Muscle layer of colon (tissue), 2 donors: Measurements from ENCODE around the gene APCS.

ENCODE experiments used
- H3K27ac ChIP-seq: one replicate; pipeline ENCODE4 v1.7.0; 2013; ENCODE audit warnings: low read depth, mild to moderate bottlenecking, low read length, moderate library complexity
- H3K27me3 ChIP-seq, 2 donors: one replicate each; pipeline ENCODE4 v1.7.0; 2013; ENCODE audit warnings: low read length in 2 of 2, mild to moderate bottlenecking in 2 of 2; ENCODE audit not compliant: insufficient read depth in 2 of 2, control insufficient read depth in 1 of 2
- H3K36me3 ChIP-seq: one replicate; pipeline ENCODE4 v1.7.0; 2013; ENCODE audit warnings: mild to moderate bottlenecking, low read length; ENCODE audit not compliant: insufficient read depth
- H3K4me1 ChIP-seq: one replicate; pipeline ENCODE4 v1.7.0; 2013; ENCODE audit warnings: mild to moderate bottlenecking, low read length; ENCODE audit not compliant: insufficient read depth
- H3K4me3 ChIP-seq, 2 donors: one replicate each; pipeline ENCODE4 v1.7.0; 2013; ENCODE audit warnings: low read length in 2 of 2, low read depth in 1 of 2, mild to moderate bottlenecking in 1 of 2, moderate library complexity in 1 of 2
- H3K9ac ChIP-seq: one replicate; pipeline ENCODE4 v1.7.0; 2013; ENCODE audit warnings: low read length
- H3K9me3 ChIP-seq: one replicate; pipeline ENCODE4 v1.7.0; 2013; ENCODE audit warnings: mild to moderate bottlenecking, low read length
- donor health status: abdominal sarcoma.
- donor health status: Adenocarcinoma of cecum.

APCS gene

GRCh38 chr1:159591981-159592380 is 4.4 kb downstream of the APCS start:
- Histone ChIP-seq H3K4me3 (no peak overlapping the region), H3K9me3 (no peaks in the 10 kb centered on the region), H3K9ac (no peak overlapping the region), H3K36me3 (no peaks in the 10 kb centered on the region), H3K4me1 (no peaks in the 10 kb centered on the region), H3K27ac (no peak overlapping the region), H3K27me3 (no peaks in the 10 kb centered on the region)

DNA sequence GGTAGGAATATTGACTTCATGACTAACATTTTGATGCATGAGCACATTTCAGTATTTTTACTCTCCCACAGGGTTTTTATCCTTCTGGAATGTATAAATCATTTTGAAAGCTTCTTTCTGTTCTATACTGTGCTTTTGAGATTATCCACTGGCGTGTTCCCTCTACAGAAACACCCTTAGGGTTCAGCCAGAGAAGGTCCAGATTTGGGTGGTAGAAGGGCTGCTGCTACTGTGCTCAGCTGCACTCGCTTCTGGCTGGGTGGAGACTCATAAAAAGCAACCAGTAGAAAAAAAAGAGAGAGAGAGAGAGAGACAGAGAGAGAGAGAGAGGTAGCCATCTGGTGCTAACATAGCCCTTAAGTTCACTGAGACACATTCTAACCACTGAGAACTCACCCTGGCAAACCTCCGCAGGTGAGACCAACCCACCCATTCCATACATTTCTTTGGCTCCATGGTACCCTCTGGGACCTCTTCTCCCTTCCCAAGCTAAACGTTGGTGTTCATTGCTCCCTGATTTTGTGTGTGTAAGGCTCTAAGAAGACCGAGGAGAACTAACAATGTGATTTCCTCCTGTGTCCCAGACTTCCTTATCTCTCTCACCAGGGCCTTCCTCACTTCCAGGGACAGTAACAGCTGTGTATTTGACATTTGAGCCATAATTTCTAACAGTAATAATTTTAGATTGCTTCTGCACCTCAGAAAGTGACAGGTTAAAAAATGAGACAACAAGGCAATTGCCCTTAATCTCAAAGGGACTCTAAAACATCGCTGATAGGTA is 7.2 kb downstream of the APCS start:
- no peak overlapping the region for H3K27ac ChIP-seq
- H3K36me3 ChIP-seq, result no peaks in the 10 kb centered on the region
- no peak overlapping the region for H3K4me3 ChIP-seq
- H3K9ac ChIP-seq, result no peak overlapping the region
- H3K27me3 ChIP-seq, result no peaks in the 10 kb centered on the region
- H3K9me3 ChIP-seq, result no peaks in the 10 kb centered on the region
- no peaks in the 10 kb centered on the region for H3K4me1 ChIP-seq

DNA sequence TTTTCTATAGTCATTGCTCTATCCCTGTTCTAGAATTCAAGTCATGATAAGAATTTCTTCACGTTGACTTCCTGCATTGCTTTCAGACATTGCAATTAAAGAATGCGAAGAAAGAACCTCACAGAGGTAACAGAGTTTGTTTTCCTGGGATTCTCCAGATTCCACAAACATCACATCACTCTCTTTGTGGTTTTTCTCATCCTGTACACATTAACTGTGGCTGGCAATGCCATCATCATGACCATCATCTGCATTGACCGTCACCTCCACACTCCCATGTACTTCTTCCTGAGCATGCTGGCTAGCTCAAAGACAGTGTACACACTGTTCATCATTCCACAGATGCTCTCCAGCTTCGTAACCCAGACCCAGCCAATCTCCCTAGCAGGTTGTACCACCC is 10.6 kb downstream of the APCS start:
- H3K36me3 ChIP-seq, result no peaks in the 10 kb centered on the region

DNA sequence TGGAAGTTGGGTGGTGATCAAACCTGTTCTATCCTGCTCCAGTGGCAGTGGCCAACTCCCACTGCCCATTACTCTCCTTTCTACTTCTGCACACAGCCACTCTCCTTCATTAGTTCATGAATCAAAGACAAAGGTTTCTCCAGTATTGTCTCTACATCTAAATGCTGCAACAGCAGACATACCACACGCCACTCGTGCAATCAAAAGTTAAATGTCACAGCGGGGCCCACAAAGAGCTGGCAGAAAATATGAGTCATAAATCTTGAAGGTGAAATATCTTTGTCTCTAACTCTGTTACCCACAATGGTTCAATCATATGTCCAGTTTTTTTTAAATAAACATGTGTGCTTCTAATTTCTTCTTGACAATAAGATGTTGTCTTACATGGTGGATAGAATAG is 13.3 kb downstream of the APCS start:
- Histone ChIP-seq H3K27ac (no peak overlapping the region), H3K36me3 (no peaks in the 10 kb centered on the region), H3K9me3 (no peaks in the 10 kb centered on the region), H3K27me3 (no peaks in the 10 kb centered on the region), H3K9ac (no peak overlapping the region), H3K4me1 (no peaks in the 10 kb centered on the region), H3K4me3 (no peak overlapping the region)

More for the DNA sequence above, 10.6 kb downstream of the APCS start:
- H3K9me3 ChIP-seq, result no peaks in the 10 kb centered on the region
- H3K27me3 ChIP-seq, result no peaks in the 10 kb centered on the region
- no peak overlapping the region for H3K9ac ChIP-seq
- no peak overlapping the region for H3K4me3 ChIP-seq
- H3K4me1 ChIP-seq, result no peaks in the 10 kb centered on the region
- no peak overlapping the region for H3K27ac ChIP-seq

GRCh38 chr1:159602501-159602999 is 14.9 kb downstream of the APCS start:
- Histone ChIP-seq H3K4me1 (no peaks in the 10 kb centered on the region), H3K36me3 (no peaks in the 10 kb centered on the region), H3K27me3 (no peaks in the 10 kb centered on the region), H3K4me3 (no peak overlapping the region), H3K9me3 (no peaks in the 10 kb centered on the region), H3K9ac (no peak overlapping the region), H3K27ac (no peak overlapping the region)

DNA sequence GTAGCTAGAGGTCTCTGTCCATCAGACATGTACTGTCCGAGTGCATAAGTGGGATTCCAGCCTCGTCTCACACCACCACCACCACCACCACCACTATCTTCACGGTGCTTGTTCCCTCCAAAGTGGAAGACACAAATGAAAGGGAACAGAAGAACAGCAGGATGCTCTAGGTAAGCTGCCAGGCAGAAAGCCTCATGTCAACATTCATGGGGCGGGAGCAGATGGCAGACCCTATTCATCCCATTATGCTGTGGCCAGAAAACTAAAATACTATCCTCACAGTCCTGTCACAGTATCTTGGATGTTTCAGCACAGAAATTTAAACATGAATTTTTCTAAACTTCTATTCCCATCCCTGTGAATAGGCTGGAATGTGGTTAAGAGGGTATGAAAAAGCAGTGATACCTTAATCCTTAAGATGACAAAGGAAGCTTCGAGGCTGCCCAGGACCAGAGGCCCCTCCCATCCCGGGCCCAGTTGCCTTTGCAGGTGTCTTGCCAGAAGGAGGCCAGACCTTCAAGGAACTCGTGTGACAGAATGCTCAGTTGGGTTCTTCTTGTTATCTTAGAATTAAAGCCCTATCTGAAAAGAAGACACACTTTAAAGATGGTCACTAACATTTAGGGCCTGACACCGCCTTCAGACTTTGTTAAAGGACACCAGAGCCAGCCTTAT is 24.7 kb downstream of the APCS start:
- no peaks in the 10 kb centered on the region for H3K4me1 ChIP-seq
- H3K27me3 ChIP-seq, result no peaks in the 10 kb centered on the region
- no peak overlapping the region for H3K27ac ChIP-seq
- H3K36me3 ChIP-seq, result no peaks in the 10 kb centered on the region
- H3K9me3 ChIP-seq, result no peaks in the 10 kb centered on the region
- H3K4me3 ChIP-seq, result no peak overlapping the region
- no peak overlapping the region for H3K9ac ChIP-seq

- no peak overlapping the region for H3K27ac ChIP-seq
- H3K9me3 ChIP-seq, result no peaks in the 10 kb centered on the region
- H3K27me3 ChIP-seq, result no peaks in the 10 kb centered on the region
- no peak overlapping the region for H3K9ac ChIP-seq
- no peaks in the 10 kb centered on the region for H3K36me3 ChIP-seq
- H3K4me1 ChIP-seq, result no peaks in the 10 kb centered on the region
- no peak overlapping the region for H3K4me3 ChIP-seq
Measured at GRCh38 chr1:159632922-159633321, 45.3 kb downstream of the APCS start.
